ENCODE results near the gene TSPYL1. TPM values are rescaled to one million over a fixed set of nuclear protein-coding genes. Genes with fewer than 3 reads are reported as not detected.

The TSPYL1 gene
- total RNA-seq, result 10 to 100 TPM; 60.0 to 74.9 TPM

GRCh38 chr6:116279232-116280160 is at the start of gene TSPYL1:
TSS of gene TSPYL1 (minus strand) at chr6:116279930. CDS start at chr6:116279830, 100 bp downstream.
- peak; percentile 90 for DNase-seq (ENCODE audit: low spot score)
- Histone ChIP-seq H3K27me3 (replicated peaks; ENCODE audit: insufficient read depth) (no peaks in the 10 kb centered on the region), H3K9me3 (no peaks in the 10 kb centered on the region), H3K4me1 (ENCODE audit: control insufficient read depth in 1 of 2, low read depth in 2 of 2) (peaks cover 36 to 48% of the 10 kb centered on the region in 2 donors), H3K36me3 (no peaks in the 10 kb centered on the region), H3K27ac (peak within 1 kb of the TSS; percentile 94 to 99), H3K4me3 (peak within 1 kb of the TSS; percentile 92)
- peak; percentile 99 for ATAC-seq (ENCODE audit: insufficient number of reproducible peaks, low FRiP score, low read depth)
- no peak for TF ChIP-seq CTCF (IDR thresholded peaks at IDR 0.05)

- no peaks in the 10 kb centered on the region for H3K9me3 ChIP-seq
- H3K27me3 ChIP-seq (replicated peaks; ENCODE audit: insufficient read depth), result no peaks in the 10 kb centered on the region
- TF ChIP-seq CTCF (IDR thresholded peaks at IDR 0.05), result no peak
- DNase-seq (ENCODE audit: low spot score) (no peak), ATAC-seq (ENCODE audit: insufficient number of reproducible peaks, low FRiP score, low read depth) (no peak)
- H3K4me1 ChIP-seq (ENCODE audit: control insufficient read depth in 1 of 2, low read depth in 2 of 2), result peaks cover 9 to 33% of the 10 kb centered on the region in 2 donors
- H3K27ac ChIP-seq, result no peak overlapping the region
- no peaks in the 10 kb centered on the region for H3K36me3 ChIP-seq
- H3K4me3 ChIP-seq, result no peak overlapping the region
These were observed 49.4 kb upstream of the TSPYL1 start for GRCh38 chr6:116329156-116329555.

- Histone ChIP-seq H3K4me1 (ENCODE audit: control insufficient read depth in 1 of 2, low read depth in 2 of 2) (peaks cover 9 to 33% of the 10 kb centered on the region in 2 donors), H3K27ac (peak overlapping the region in 1 of 2 donors; percentile 0), H3K4me3 (no peak overlapping the region), H3K27me3 (replicated peaks; ENCODE audit: insufficient read depth) (no peaks in the 10 kb centered on the region), H3K36me3 (no peaks in the 10 kb centered on the region), H3K9me3 (no peaks in the 10 kb centered on the region)
- DNase-seq (ENCODE audit: low spot score) (no peak), ATAC-seq (ENCODE audit: insufficient number of reproducible peaks, low FRiP score, low read depth) (no peak)
- TF ChIP-seq CTCF (IDR thresholded peaks at IDR 0.05), result no peak
These were observed 48.8 kb upstream of the TSPYL1 start for GRCh38 chr6:116328528-116328903.

- Histone ChIP-seq H3K27ac (peak overlapping the region in 1 of 2 donors; percentile 0), H3K36me3 (no peaks in the 10 kb centered on the region), H3K4me3 (no peak overlapping the region), H3K4me1 (ENCODE audit: control insufficient read depth in 1 of 2, low read depth in 2 of 2) (peaks cover 9 to 33% of the 10 kb centered on the region in 2 donors), H3K9me3 (no peaks in the 10 kb centered on the region), H3K27me3 (replicated peaks; ENCODE audit: insufficient read depth) (no peaks in the 10 kb centered on the region)
- ATAC-seq (ENCODE audit: insufficient number of reproducible peaks, low FRiP score, low read depth), result no peak
- no peak for DNase-seq (ENCODE audit: low spot score)
- TF ChIP-seq CTCF (IDR thresholded peaks at IDR 0.05), result no peak
These were observed 48.2 kb upstream of the TSPYL1 start for GRCh38 chr6:116327803-116328527.

GRCh38 chr6:116326996-116327395 is 47.3 kb upstream of the TSPYL1 start:
- no peak overlapping the region for H3K27ac ChIP-seq
- no peak for ATAC-seq (ENCODE audit: insufficient number of reproducible peaks, low FRiP score, low read depth)
- no peaks in the 10 kb centered on the region for H3K27me3 ChIP-seq (replicated peaks; ENCODE audit: insufficient read depth)
- peaks cover 9 to 33% of the 10 kb centered on the region in 2 donors for H3K4me1 ChIP-seq (ENCODE audit: control insufficient read depth in 1 of 2, low read depth in 2 of 2)
- H3K9me3 ChIP-seq, result no peaks in the 10 kb centered on the region
- TF ChIP-seq CTCF (IDR thresholded peaks at IDR 0.05), result no peak
- no peaks in the 10 kb centered on the region for H3K36me3 ChIP-seq
- no peak for DNase-seq (ENCODE audit: low spot score)
- H3K4me3 ChIP-seq, result no peak overlapping the region

All from thoracic aorta (tissue), 2 donors.